HG02678 (cell line): ENCODE data around the gene XPR1.
"Not testable (repeated sequence)": the region's sequence is repeated elsewhere in the genome, so short reads cannot be mapped to it uniquely, and the experiment has no call there.

Source experiments
- ATAC-seq: cut with Tn5 transposase; IDR thresholded peaks from one replicate; pipeline ENCODE4 v1.9.1; 2021; ENCODE audit warnings: mild to moderate bottlenecking, moderate library complexity; ENCODE audit not compliant: unreplicated experiment

Gene XPR1

DNA sequence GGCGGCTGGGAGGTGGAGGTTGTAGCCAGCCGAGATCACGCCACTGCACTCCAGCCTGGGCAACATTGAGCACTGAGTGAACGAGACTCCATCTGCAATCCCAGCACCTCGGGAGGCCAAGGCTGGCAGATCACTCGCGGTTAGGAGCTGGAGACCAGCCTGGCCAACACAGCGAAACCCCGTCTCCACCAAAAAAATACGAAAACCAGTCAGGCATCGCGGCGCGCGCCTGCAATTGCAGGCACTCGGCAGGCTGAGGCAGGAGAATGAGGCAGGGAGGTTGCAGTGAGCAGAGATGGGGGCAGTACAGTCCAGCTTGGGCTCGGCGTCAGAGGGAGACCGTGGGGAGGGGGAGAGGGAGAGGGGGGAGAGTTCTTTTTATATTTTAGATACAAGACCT is 79.4 kb downstream of the XPR1 start:
- ATAC-seq, result not testable (repeated sequence)

DNA sequence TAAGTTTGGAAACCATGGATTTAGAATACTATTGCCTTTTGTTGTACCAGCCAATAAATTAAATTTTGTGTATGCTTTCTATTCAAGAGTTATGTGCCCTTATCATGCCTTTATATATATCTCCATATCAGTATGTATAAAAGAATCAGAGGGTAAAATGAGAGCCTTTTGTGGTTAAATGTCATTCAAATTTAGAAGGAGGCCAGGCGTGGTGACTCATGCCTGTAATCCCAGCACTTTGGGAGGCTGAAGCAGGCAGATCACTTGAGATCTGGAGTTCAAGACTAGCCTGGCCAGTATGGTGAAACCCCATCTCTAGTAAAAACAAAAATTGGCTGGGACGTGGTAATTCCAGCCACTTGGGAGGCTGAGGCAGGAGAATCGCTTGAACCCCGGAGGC is 88.9 kb downstream of the XPR1 start:
- no peak for ATAC-seq

DNA sequence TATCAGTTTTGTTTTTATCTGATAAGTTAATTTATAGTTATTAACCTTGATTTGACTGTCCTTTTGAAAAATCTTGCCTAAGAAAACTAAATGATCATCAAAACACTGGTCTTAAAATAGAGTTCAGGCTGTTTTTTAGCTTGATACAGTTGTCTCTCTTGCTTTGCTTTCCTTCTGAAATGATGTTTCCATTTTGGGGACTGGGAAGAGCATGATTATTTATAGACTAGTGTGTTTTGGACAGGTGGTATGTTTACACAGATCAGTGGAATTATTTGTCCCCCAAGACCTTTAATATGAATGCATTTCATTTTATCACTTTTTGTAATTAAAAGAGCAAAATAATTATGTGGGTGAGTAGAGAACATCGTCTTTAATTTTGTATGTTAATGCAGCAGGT is 90.8 kb downstream of the XPR1 start:
- ATAC-seq, result no peak

DNA sequence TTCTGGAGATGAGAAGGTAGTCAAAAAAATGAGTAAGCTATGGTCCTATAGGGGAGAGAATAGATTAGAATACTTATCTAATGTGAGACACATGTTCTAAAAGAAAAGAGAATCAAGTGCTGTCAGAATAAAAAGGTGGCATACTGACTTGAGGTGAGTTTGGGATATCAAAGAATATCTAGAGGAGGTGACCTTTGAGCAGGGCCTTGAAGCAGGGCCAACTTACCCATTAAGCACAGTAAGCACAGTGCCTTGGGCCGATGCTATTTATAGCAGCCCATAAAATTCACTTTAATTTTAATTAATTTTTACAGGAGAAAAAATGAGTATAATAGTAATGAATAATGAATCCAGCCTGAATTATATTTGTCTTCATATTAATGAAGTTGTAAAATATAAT is 92.2 kb downstream of the XPR1 start:
- no peak for ATAC-seq

DNA sequence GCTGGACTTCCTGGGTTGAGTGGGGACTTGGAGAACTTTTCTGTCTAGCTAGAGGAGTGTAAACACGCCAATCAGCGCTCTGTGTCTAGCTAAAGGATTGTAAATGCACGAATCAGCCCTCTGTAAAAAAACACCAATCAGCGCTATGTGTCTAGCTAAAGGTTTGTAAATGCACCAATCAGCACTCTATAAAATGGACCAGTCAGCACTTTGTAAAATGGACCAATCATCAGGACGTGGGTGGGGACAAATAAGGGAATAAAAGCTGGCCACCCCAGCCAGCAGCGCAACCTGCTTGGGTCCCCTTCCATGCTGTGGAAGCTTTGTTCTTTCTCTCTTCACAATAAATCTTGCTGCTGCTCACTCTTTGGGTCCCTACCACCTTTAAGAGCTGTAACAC is 94.2 kb downstream of the XPR1 start:
- not testable (repeated sequence) for ATAC-seq

DNA sequence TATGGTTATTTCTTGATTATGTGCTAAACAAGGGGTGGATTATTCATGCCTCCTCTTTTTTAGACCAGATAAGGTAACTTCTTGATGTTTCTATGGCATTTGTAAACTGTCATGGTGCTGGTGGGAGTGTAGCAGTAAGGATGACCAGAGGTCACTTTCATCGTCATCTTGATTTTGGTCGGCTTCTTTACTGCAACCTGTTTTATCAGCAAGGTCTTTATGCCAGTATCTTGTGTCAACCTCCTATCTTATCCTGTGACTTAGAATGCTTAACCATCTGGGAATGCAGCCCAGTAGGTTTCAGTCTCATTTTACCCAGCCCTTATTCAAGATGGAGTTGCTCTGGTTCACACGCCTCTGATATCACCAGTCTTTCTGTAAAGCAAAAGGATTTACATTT is 95.9 kb downstream of the XPR1 start:
- ATAC-seq, result not testable (repeated sequence)

DNA sequence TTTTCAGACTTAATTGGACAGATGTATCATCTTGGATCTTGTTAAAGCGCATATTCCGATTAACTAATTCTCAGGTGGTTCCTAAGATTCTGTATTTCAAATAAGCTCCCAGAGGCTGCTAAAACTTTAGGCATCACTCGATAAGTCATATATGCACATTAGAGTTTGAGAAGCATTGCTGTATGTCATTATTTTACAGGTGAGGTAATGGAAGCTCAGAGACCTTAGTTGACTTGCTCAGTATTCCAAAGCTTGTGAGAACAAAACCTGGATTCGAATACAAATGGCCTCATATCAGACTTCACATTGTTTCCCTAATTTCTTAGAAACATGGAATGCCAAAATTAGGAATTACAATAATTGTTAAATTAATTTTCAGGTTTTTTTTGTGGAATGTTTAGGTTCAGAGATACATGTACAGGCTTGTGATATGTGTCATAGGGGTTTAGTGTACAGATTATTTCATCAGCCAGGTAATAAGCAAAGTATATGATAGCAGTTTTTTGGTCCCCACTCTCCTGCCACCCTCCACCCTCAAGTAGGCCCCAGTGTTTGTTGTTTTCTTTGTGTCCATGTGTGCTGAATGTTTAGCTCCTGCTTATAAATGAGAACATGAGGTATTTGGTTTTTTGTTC is 96.8 kb downstream of the XPR1 start:
- no peak for ATAC-seq

DNA sequence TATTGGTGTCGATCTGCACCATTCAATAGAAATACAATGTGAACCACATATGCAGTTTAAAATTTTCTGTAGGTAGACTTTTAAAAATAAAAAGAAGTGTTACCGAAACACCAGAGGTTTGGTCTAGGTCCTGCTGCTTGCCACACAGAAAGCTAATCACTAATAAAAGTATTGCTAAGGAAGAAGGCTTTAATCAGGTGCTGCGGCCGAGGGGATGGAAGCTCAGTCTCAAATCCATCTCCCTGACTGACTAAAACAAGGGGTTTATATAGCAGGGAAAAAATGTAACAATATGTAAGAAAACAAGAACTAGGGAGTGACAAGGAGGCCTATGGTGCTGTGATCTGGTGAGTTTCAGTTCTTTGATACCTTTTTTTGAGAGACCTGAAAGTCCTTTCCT is 99.3 kb downstream of the XPR1 start:
- ATAC-seq, result no peak

DNA sequence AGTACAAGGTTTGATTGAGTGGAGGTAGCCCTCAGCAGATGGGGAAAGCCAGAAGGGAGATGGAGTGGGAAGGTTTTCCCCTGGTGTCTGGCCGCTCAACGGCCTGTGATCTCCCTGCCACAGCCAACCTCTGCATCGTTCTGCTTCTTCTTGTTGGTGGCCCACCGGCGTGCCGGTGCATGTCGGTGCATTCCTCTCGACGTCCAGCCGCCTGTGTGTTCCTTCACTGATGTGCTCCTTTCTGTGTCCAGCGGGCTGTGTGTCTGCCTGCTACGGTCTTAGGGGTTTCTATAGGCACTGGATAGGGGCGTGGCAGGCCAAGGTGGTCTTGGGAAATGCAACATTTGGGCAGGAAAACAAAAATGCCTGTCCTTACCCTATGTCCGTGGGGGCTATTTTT is 101.0 kb downstream of the XPR1 start:
- ATAC-seq, result no peak

DNA sequence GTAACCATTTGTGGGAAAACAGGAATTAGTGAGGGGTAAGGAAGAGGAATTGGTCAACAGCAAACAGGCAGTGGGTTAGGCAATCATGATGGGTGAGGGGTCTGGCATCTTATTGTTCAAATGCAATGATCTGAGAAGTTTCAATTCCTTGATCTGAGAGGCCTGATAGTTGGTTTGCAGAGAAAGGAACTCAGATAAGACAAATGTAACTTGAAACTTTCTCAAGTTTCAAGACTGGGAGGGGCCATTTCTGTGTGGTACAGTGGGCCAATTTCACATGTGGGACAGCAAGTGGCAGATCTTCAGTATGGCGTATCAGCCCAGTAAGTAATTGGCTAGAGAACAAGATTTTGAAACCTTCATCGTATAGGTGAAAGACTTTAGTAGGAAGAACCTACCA is 102.5 kb downstream of the XPR1 start:
- ATAC-seq, result no peak

DNA sequence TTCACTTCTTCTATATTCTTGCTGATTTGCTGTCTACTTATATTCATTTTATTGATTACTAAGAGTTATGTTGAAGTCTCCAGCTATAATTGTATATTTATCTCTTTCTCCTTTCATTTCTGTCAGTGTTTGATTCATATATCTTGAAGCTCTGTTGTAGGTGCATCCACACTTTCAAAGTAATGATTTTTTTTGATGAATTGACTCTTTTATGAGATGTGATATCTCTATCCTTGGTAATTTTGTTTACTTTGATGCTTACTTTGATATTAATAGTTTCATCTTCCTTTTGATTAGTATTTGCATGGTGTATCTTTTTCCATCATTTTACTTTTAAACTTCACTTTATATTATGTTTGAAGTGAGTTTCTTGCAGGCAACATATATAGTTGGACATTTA is 110.8 kb downstream of the XPR1 start:
- ATAC-seq, result no peak

DNA sequence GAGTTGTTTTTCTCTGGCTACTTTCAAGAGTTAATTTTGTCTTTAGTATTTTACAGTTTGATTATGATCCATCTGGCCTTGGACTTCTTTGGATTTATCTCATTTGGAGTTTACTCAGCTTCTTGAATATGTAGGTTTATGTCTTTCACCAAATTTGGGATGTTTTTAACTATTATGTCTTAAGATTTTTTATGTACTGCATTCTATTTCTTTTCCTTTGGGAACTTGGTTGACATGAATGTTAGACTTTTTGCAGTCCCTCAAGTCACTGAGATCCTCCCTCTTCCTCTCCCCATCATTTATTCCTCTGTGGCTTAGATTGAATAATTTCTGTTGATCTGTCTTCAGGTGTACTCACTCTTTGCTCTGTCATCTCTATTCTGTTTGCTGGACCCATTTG is 112.0 kb downstream of the XPR1 start:
- ATAC-seq, result no peak

DNA sequence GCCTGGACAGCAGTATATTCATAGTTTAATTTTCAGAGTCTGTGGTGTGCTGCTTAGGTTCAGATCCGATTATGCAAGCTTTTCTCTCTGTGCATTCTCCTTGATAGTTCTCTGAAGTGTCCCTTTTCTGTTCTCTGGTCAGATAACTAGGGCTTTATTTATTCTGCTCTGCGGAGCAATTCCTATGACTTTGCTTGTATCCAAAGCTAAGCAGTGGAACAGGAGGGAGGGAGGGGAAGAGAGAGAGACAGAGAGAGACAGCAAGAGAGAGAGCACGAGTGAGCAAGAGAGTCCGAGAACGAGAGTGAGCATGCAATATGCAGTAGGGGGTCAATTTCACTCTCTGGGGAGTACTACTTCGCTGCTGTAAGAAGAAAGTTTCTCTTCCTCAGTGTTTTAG is 113.3 kb downstream of the XPR1 start:
- ATAC-seq, result no peak

DNA sequence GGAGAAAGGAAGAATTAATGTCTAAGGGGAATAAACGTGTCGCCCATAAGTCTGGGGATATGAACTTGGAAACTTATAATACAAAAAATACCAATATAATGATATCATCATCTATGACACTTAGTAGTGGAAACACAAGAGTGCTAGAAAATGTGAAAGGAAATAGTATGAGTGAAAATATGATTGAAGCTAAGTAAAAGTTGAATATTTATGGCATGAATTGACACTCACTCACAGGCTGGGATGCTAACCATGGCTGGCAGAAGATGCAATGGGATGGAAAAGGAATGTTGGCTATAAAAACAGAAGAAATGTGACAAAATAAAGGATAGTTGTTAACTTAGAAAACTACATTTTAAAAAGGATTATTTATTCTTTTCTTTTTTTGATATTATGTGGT is 120.1 kb downstream of the XPR1 start:
- no peak for ATAC-seq

DNA sequence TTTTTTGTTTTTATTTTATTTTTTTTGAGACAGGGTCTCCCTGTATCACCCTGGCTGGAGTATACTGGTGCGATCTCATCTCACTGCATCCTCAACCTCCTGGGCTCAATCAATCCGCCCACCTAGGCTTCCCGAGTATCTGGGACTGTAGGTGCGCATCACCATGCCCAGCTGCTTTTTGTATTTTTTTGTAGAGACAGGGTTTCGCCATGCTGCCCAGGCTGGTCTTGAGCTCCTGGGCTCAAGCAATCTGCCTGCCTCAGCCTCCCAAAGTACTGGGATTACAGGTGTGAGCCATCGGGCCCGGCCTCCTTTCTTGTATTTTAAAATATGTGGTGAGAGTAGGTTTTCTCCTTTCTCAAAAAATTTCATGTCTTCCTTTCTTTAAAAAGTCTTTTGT is 122.6 kb downstream of the XPR1 start:
- no peak for ATAC-seq

DNA sequence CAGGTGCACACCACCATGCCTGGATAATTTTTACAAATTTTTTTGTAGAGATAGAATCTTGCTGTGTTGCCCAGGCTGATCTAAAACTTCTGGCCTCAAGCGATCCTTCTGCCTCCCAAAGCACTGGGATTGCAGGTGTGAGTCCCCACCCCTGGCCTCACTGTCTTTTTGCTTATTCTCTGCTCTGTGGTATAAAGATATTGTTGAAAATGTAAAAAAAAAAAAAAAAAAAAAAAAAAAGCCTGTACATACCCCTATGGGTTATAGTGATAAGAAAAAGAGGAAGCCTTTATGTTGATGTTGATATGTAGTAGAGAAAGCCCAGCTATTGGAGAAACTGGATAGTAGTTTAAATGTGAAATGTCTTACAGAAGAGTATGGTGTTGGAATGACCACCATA is 125.8 kb downstream of the XPR1 start:
- ATAC-seq, result no peak

DNA sequence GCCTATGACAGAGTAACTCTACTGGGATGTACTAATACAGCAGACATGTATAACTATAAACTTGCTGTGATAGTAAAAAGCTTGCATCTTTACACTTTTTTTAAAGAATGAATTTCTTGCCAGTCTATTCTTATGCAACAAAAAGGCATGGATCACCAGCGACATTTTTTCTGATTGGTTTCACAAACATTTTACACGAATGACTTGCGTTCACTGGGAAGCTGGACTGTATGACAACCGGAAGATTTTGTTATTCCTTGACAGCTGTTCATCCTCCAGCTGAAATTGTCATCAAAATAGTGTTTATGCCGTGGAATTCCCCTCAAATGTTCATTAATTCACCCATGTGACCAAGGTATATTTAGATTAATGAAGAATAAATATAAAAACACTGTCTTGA is 131.0 kb downstream of the XPR1 start:
- no peak for ATAC-seq

DNA sequence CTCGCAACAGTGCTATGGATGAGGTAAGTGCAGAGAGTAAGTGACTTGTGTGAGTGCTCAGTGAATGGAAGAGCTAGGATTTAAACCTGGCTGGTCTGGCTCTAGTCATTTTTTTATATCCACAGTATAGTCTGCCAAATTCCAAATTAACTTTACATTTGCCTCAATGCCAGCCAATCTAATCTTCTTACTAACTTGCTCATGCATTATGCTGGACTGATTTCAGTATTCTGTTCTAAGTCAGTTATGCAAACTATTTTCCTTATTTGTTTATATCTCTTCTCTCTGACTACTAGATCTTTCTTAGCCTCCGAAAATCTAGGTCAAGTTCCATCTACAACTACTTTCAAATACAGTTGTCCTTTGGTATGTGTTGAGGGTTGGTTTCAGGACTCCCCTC is 133.3 kb downstream of the XPR1 start:
- no peak for ATAC-seq

DNA sequence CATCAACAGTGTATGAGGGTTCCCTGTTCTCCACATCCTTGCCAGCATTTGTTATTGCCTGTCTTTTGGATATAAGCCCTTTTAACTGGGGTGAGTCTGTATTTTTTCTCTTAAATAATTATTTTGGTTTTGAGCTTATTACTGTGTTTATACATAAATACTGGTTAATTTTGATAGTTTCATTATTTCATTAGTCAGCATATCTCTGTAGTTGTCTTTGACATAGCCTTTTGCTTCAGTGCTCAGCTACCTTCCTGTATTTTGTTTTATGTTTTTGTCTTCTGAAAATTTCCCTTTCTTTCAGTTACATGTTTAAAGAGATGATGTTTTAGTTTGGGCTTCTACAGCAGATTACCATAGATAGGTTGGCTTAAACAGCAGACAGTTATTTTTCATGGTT is 138.1 kb downstream of the XPR1 start:
- ATAC-seq, result no peak

DNA sequence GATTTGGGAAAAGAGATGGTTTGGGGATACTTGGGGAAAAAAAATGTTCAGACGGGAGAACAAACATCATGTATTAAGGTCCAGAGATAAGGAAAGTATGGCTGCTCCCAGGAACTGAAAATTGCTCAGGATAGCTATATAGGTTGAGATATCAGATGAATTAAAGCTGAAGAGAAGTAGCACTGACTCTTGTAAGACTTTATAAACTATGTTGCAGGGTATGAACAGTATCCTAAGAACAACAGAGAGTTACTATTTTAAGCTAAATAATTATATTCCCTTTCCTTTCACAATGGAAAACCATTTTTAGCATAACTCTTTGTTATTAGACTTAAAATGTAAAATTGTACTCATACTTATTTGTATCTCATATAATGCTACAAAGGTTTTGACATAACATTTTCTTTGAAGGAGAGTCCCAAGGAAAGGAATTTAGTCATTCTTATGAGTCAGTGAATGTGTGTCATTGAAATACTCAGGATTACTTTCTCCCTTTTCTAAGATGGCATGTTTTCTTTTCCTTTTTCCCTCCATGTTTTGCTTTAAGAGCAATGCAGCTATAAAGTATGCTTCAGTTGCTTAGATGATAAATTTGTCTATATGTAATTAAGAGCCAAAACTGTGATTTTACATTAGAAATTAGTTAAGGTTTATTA is 141.5 kb downstream of the XPR1 start:
- ATAC-seq, result no peak

DNA sequence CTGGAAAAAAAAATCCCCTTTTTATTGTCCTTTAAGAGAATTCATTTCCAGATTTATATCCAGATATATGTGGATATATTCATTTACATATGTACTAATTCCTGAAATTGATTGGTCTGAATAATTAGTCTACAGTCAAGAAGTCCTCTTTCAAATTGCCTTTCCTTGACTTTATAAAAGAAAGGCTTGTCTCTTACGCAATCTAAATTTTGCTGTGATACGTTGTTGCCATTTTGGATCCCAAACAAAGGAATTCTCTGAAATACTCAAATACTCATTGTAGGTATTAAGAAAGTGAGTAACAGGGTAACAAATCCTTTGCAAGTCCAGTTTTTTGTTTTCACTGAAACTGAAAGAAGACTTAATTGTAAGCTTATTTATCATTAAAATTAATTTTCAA is 144.0 kb downstream of the XPR1 start:
- no peak for ATAC-seq

DNA sequence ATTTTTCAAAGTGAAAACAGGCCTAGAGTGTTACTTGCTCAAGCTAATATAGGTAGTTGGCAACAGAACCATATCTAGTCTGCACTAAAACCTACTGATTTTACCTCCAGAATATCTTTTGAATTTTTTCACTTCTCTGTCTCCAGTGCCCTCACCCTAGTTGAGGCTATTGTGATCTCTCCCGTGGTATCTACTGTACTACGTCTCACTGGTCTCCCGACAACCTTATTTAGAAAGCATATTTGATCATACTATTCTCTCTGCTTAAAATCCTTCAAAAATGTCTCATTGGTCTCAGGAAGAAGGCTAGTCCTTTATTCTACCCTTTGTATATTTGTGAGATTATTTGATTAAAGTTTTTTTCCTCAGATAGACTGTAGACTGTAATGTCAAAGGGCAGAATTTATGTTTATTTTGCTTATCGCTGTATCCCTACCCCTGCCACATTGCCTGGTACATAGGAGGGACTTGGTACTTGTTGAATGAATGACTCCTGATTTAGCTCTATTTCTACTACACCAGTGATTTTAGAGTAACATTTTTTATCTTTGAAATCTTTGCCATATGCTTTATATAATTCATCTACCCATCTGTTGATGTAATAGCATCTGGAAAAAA is 145.4 kb downstream of the XPR1 start:
- no peak for ATAC-seq
